Activated naive CD4-positive, alpha-beta T cell (primary cell): ENCODE measurements around the gene KANSL1.

ENCODE experiments used
- DNase-seq, 4 experiments: peaks; one replicate each; lab custom pipeline; 2025; lab: John Stamatoyannopoulos, UW

Gene KANSL1

GRCh38 chr17:45998987-45999899 lies 194.0 kb downstream of the KANSL1 start, which contains the start of gene STH:
STH (plus strand) TSS chr17:45999250; CDS start chr17:45999280, 30 bp downstream.
- DNase-seq, result no peak

GRCh38 chr17:45997624-45998023 lies 195.6 kb downstream of the KANSL1 start:
- DNase-seq, result no peak

- no peak for DNase-seq
These were observed 196.1 kb downstream of the KANSL1 start for GRCh38 chr17:45997166-45997565.

GRCh38 chr17:45996282-45996937 lies 196.8 kb downstream of the KANSL1 start:
- DNase-seq, result no peak

GRCh38 chr17:45995627-45996270 lies 197.5 kb downstream of the KANSL1 start:
- no peak for DNase-seq

GRCh38 chr17:45994987-45995386 lies 198.2 kb downstream of the KANSL1 start:
- no peak for DNase-seq

- no peak for DNase-seq
These were observed 199.1 kb downstream of the KANSL1 start for GRCh38 chr17:45993962-45994627.

- no peak for DNase-seq
These were observed 200.3 kb downstream of the KANSL1 start for GRCh38 chr17:45992904-45993303.

- no peak for DNase-seq
These were observed 201.1 kb downstream of the KANSL1 start for GRCh38 chr17:45992175-45992574.

- no peak for DNase-seq
These were observed 201.9 kb downstream of the KANSL1 start for GRCh38 chr17:45991341-45991740.

GRCh38 chr17:45990886-45991285 lies 202.3 kb downstream of the KANSL1 start:
- no peak for DNase-seq

GRCh38 chr17:45989759-45990158 lies 203.5 kb downstream of the KANSL1 start:
- DNase-seq, result no peak

GRCh38 chr17:45987706-45988105 lies 205.5 kb downstream of the KANSL1 start:
- DNase-seq, result no peak

- no peak for DNase-seq
These were observed 207.2 kb downstream of the KANSL1 start for GRCh38 chr17:45986056-45986455.

- DNase-seq, result no peak
These were observed 207.8 kb downstream of the KANSL1 start for GRCh38 chr17:45985447-45985846.

GRCh38 chr17:45984368-45984767 lies 208.9 kb downstream of the KANSL1 start:
- DNase-seq, result no peak

- no peak for DNase-seq
These were observed 209.5 kb downstream of the KANSL1 start for GRCh38 chr17:45983614-45984310.

GRCh38 chr17:45982791-45983613 lies 210.2 kb downstream of the KANSL1 start:
- DNase-seq, result no peak

- no peak for DNase-seq
These were observed 211.9 kb downstream of the KANSL1 start for GRCh38 chr17:45981306-45981705.

- DNase-seq, result no peak
These were observed 212.4 kb downstream of the KANSL1 start for GRCh38 chr17:45980855-45981254.
